Mesenteric fat pad (tissue), 1 donor: Measurements from ENCODE around the gene CEP63. TPM values are rescaled to one million over a fixed set of nuclear protein-coding genes. Genes with fewer than 3 reads are reported as not detected.

ENCODE experiments used
- total RNA-seq: library from RNA; stranded (reverse); fragmentation: NEBNext Ultra II Directional; extraction: Animal tissue kit (Norgen Biotek cat#: 25700); gene quantifications from one replicate; pipeline ENCODE4 v1.2.1, GENCODE V29; 2021
- donor health status: DM: yes; HTN: yes; CAD: no.

The CEP63 gene
- total RNA-seq, 1 donor from 2014 or later, result 27.3 TPM

Other genes starting within 250 kb of the CEP63 start
- gene RYK, start 235.2 kb upstream of the CEP63 start, total RNA-seq, result 57.6 TPM
- gene AMOTL2, start 111.6 kb upstream of the CEP63 start, total RNA-seq, result 272 TPM
- 51.1 TPM for gene ANAPC13, start 72 bp upstream of the CEP63 start, total RNA-seq
- not detected for gene KY, start 165.0 kb downstream of the CEP63 start, total RNA-seq